OCI-LY1 (cell line): ENCODE results near the gene IQCF6.

ENCODE experiments used
- H2AFZ ChIP-seq: fragments of 200-600 bp; sonication (generic), shearing (Covaris generic); 2 replicates; pipeline ENCODE4 v1.6.0; 2014; ENCODE audit warnings: antibody characterized with exemption, mild to moderate bottlenecking, low read length
- H3F3A ChIP-seq: fragments of 200-600 bp; sonication (generic), shearing (Covaris generic); 2 replicates; pipeline ENCODE4 v1.6.0; 2014; ENCODE audit warnings: mild to moderate bottlenecking, antibody characterized with exemption, low read length, moderate library complexity; ENCODE audit not compliant: insufficient read depth
- H3K27ac ChIP-seq: fragments of 200-600 bp; sonication (generic); 2 replicates; pipeline ENCODE4 v1.5.1; 2014; ENCODE audit warnings: low read length, mixed run types, mild to moderate bottlenecking, low read depth; ENCODE audit not compliant: poor library complexity, severe bottlenecking
- H3K27me3 ChIP-seq: fragments of 200-600 bp; sonication (generic); 2 replicates; pipeline ENCODE4 v1.6.0; 2014; ENCODE audit warnings: antibody characterized with exemption, mild to moderate bottlenecking, low read length, moderate library complexity; ENCODE audit not compliant: insufficient read depth
- H3K36me3 ChIP-seq: fragments of 200-600 bp; sonication (generic); 2 replicates; pipeline ENCODE4 v1.6.1; 2014; ENCODE audit warnings: mild to moderate bottlenecking, antibody characterized with exemption, low read length, moderate library complexity, mixed read lengths; ENCODE audit not compliant: insufficient read depth
- H3K4me1 ChIP-seq: fragments of 200-600 bp; sonication (generic); 2 replicates; pipeline ENCODE4 v1.5.1; 2014; ENCODE audit warnings: mild to moderate bottlenecking, low read length, moderate library complexity; ENCODE audit not compliant: insufficient read depth, severe bottlenecking
- H3K4me2 ChIP-seq: fragments of 200-600 bp; sonication (generic), shearing (Covaris generic); 2 replicates; pipeline ENCODE4 v1.6.1; 2014; ENCODE audit warnings: low read length
- H3K4me3 ChIP-seq: fragments of 200-600 bp; sonication (generic); 2 replicates; pipeline ENCODE4 v1.5.1; 2014; ENCODE audit warnings: low read length, low read depth, mild to moderate bottlenecking, mixed read lengths; ENCODE audit not compliant: poor library complexity, severe bottlenecking
- H3K79me2 ChIP-seq: fragments of 200-600 bp; shearing (Covaris generic); 2 replicates; pipeline ENCODE4 v1.6.1; 2016; ENCODE audit warnings: mixed run types, low read length, mixed read lengths; ENCODE audit not compliant: insufficient read depth
- H3K9ac ChIP-seq: fragments of 200-600 bp; sonication (generic), shearing (Covaris generic); 2 replicates; pipeline ENCODE4 v1.6.1; 2014; ENCODE audit warnings: mild to moderate bottlenecking, low read length, mixed read lengths
- H3K9me2 ChIP-seq: fragments of 200-600 bp; sonication (generic), shearing (Covaris generic); 2 replicates; pipeline ENCODE4 v1.6.1; 2014; ENCODE audit warnings: low read depth, mild to moderate bottlenecking, low read length, mixed read lengths
- H3K9me3 ChIP-seq: fragments of 200-600 bp; shearing (Covaris generic); 2 replicates; pipeline ENCODE4 v1.6.1; 2014; ENCODE audit warnings: low read length, mixed read lengths
- H4K20me1 ChIP-seq: fragments of 200-600 bp; sonication (generic), shearing (Covaris generic); 2 replicates; pipeline ENCODE4 v1.6.0; 2016; ENCODE audit warnings: mild to moderate bottlenecking, low read length; ENCODE audit not compliant: insufficient read depth
- CTCF ChIP-seq: fragments of 200-600 bp; sonication (generic), shearing (Covaris generic); IDR thresholded peaks from 2 replicates; pipeline ENCODE4 v1.5.1; 2017; ENCODE audit warnings: mild to moderate bottlenecking, antibody characterized with exemption, low read length, moderate library complexity, mixed read lengths
- EZH2 ChIP-seq: fragments of 200-600 bp; sonication (generic), shearing (Covaris generic); IDR thresholded peaks from 2 replicates; pipeline ENCODE4 v1.8.0; 2017; ENCODE audit warnings: borderline replicate concordance, mixed run types, mild to moderate bottlenecking, antibody characterized with exemption, low read length, moderate library complexity, mixed read lengths

Gene IQCF6

DNA sequence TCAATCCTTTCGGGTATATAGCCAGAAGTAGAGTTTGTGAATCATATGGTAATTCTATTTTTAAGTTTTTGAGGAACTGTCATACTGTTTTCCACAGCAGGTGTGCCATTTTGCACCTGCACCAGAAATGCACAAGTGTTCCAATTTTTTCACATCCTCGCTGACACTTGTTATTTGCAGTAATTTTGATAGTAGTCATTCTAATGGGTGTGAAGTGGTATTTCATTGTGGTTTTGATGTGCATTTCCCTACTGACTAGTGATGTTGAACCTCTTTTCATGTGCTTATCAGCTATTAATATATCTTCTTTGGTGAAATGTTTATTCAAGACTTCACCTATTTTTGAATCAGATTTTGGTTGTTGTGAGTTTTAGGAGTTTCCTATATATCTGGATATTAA, 43.1 kb downstream of the IQCF6 start:
- no peak for TF ChIP-seq EZH2
- TF ChIP-seq CTCF: no peak
- H3K9me3 ChIP-seq: no peaks in the 10 kb centered on the region
- no peaks in the 10 kb centered on the region for H3K36me3 ChIP-seq
- no peaks in the 10 kb centered on the region for H3K79me2 ChIP-seq
- no peaks in the 10 kb centered on the region for H3K9me2 ChIP-seq
- H3K4me2 ChIP-seq: no peak overlapping the region
- H3K27ac ChIP-seq: no peak overlapping the region
- no peaks in the 10 kb centered on the region for H3K4me1 ChIP-seq
- no peaks in the 10 kb centered on the region for H3K27me3 ChIP-seq
- H4K20me1 ChIP-seq: no peaks in the 10 kb centered on the region
- H3K4me3 ChIP-seq: no peak overlapping the region
- H3F3A ChIP-seq: no peaks in the 10 kb centered on the region
- no peak overlapping the region for H2AFZ ChIP-seq
- H3K9ac ChIP-seq: no peak overlapping the region

- H3K4me3 ChIP-seq: no peak overlapping the region
- H3K27ac ChIP-seq: no peak overlapping the region
- no peaks in the 10 kb centered on the region for H3K27me3 ChIP-seq
- no peaks in the 10 kb centered on the region for H3K9me3 ChIP-seq
- no peaks in the 10 kb centered on the region for H3K9me2 ChIP-seq
- H3K79me2 ChIP-seq: no peaks in the 10 kb centered on the region
- no peaks in the 10 kb centered on the region for H3F3A ChIP-seq
- H3K4me2 ChIP-seq: no peak overlapping the region
- H3K4me1 ChIP-seq: no peaks in the 10 kb centered on the region
- no peak for TF ChIP-seq CTCF
- no peak for TF ChIP-seq EZH2
- no peaks in the 10 kb centered on the region for H4K20me1 ChIP-seq
- no peaks in the 10 kb centered on the region for H3K36me3 ChIP-seq
- H3K9ac ChIP-seq: no peak overlapping the region
- H2AFZ ChIP-seq: no peak overlapping the region
These were observed 44.0 kb downstream of the IQCF6 start for GRCh38 chr3:51735039-51735438.

DNA sequence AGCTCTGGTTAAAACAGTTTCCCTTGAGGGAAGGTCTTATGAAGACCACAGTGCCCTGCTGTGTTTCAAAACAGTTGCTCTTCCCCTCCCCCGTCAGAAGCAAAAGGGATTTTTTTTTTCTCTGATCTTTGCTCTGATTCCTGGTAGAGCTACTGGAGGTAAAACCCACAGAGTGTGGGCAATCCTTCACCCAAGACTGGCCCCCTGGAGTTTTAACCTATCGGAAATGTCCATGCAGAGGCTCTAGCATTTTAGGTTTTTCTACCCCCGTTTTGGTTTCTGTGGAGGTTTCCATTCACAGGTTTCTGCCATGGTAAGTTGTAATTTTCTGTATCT, 44.5 kb downstream of the IQCF6 start:
- H3K9me3 ChIP-seq: no peaks in the 10 kb centered on the region
- H3K4me1 ChIP-seq: no peaks in the 10 kb centered on the region
- no peaks in the 10 kb centered on the region for H3K79me2 ChIP-seq
- H3K27me3 ChIP-seq: no peaks in the 10 kb centered on the region
- no peaks in the 10 kb centered on the region for H3F3A ChIP-seq
- TF ChIP-seq EZH2 (no peak), CTCF (no peak)
- no peak overlapping the region for H3K9ac ChIP-seq
- H3K4me2 ChIP-seq: no peak overlapping the region
- no peak overlapping the region for H3K27ac ChIP-seq
- no peaks in the 10 kb centered on the region for H4K20me1 ChIP-seq
- H2AFZ ChIP-seq: no peak overlapping the region
- no peak overlapping the region for H3K4me3 ChIP-seq
- no peaks in the 10 kb centered on the region for H3K36me3 ChIP-seq
- no peaks in the 10 kb centered on the region for H3K9me2 ChIP-seq
